HG03139 (cell line): ENCODE measurements around the gene SLC24A3.

Experiments
- ATAC-seq: cut with Tn5 transposase; IDR thresholded peaks from one replicate; pipeline ENCODE4 v1.9.1; 2021; ENCODE audit not compliant: unreplicated experiment

Gene SLC24A3

DNA sequence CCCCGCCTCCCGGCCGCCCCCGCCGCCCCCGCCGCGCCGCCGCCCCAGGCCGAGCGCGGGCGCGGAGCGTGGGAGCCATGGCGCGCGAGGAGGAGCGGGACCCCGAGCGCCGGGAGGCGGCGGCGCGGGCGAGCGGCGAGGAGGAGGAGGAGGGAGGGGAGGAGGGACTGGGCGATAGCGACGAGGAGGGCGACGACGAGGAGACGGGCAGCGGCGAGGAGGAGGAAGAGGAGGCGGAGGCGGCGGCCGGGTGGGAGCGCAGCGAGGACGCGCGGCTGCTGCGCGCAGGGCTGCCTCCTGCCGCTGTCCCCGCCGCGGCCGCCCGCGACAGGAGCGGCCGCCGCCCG is at the start of gene SLC24A3:
Gene SLC24A3, plus strand, starts transcription at position 174 of the 347 bp plus-strand sequence.
- ATAC-seq = no peak

DNA sequence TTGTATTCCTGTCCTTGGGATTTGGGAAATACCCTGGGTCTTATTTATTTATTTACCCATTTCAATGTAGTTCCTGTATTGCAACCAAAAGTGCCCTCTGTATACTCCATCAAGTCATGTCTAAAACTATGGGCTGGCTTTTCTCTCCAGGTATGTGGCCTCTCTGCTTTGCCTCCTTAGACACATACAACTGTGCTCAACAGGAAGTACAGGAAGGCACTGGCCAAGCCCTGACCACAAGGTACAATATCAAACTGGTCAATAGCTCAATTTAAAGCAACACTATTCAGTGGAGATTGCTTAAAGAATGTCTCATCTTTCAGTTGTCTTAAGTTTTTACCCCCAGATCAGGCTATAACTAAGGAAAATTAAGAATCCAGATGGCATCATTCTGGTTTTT is 42.3 kb upstream of the SLC24A3 start:
- ATAC-seq = no peak

DNA sequence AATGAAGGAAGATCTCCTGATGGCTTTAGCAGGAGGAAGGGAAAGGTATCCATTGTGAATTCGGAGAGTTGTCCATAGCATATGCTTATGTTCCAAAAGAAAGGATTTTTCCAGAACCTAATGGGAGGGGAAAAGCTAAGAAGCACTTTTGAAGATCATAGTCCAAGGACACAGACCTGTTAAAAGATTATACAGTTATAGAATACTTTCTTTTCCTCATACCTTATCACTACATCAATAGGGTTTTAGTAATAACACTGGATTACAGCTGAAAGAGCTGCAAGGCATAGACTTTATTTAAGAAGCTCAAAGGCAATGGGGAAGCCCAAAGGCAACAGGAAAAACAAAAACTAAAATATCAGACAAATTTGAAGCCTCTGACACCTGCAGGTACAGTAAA is 39.8 kb upstream of the SLC24A3 start:
- no peak for ATAC-seq

DNA sequence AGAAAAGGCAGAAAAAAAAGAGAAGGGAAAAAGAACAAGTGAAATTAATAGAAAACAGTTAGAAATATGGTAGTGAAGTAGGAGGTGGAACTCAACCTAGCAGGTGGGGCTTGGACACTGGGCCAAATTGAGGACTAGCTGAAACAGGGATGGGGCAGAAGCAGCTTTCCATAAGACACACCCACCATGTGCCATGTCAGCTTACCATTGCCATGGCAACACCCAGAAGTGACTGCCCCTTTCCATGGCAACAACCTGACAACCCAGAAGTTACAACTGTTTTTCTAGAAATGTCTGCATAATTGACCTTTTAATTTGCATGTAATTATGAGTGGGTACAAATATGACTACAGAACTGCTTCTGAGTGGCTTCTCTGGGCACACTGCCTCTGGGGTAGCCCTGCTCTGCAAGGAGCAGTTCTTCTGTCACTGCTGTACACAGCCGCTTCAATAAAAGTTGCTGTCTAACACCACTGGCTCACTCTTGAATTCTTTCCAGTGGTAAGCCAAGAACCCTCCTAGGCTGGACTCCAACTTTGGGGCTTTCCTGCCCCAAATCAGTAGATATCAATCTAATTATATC is 35.9 kb upstream of the SLC24A3 start:
- ATAC-seq = no peak

DNA sequence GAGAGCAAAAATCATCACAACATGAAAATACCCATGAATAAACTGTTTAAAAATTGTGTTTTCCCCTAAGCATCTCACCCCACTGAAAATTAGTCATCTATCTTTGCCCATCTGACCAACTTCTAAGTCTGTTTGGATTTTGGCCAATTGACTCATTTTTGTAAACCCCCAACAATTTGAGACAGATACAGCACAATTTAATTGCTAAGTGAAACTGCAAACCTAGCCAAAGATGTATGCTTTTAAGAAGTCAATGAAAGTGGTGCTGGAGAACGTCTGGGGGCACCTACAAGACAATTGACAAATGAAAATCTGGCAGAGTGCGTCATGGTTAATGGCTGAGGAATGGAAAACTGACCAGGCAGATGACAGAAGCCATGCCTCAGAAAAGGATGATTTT is 30.9 kb upstream of the SLC24A3 start:
- no peak for ATAC-seq

DNA sequence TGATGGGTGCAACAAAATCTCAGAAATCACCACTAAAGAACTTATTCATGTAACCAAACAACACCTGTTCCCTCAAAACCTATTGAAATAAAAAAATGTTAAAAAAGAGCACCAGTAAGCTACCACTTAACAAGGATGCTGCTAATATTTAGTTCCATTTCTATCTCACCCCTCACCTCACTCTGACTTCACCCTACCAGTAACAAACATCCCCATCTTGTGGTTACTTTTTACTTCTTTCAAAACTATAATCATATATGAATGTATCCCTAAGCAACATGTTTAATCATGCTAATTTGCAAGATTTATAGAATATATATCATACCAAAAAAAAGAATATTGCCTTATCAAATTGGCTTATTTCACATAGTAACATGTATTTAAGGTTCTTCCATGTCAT is 27.4 kb upstream of the SLC24A3 start:
- ATAC-seq = no peak

DNA sequence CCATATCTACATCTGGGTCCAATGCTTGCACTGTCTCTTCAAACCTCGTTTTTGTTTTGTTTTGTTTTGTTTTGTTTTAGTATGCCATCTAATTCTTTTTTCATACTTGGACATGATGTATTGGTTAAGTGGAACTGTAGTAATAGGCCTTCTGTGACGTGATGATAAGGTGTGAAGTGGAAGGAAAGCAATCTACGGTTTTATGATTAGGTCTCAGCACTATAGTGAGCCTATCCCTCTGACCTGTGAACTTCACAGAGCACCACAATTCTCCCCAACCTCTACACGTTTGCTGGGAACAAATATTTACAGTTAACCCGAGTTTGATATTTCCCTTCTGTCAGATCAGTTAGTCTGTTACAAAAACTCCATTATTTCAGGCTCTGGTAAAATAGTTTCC is 19.1 kb upstream of the SLC24A3 start:
- no peak for ATAC-seq

DNA sequence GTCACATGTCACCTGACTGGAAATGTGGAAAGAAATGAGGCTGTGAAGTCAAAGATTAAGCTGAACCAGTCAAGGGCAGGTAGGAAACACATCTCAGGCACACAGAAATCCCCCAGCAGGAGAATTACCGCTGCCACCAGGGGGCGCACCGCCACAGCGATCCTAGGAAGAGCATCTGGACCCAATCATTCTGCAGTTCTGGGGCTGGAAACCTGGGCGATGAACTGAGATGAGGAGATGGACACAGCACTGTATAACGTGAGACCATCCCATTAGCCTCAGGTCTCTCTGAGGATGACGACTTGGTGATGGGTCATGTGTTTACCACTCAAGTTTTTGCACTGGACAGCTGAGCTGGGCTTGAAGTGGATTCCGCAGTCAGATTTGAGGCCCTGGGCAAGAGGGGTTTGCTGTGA is 6.5 kb upstream of the SLC24A3 start:
- ATAC-seq = no peak

DNA sequence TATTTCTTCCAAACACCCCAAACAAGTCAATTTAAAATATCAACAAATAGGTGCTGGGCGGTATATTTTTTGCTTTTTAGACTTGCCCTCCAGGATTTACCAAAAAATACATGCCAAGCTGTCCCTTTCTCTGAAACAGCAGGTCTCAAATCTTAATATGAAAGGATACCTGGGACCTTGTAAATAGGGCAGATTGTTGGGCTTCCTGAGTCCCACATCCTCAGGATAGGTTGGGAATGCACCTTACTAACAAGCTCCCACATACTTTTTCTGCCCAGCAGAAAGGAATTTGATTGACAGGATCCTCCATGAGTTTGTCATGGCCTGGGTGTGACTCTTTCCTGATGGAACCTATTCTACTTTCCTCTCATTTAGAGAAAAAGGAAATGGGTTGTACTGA is 4.9 kb upstream of the SLC24A3 start:
- no peak for ATAC-seq

DNA sequence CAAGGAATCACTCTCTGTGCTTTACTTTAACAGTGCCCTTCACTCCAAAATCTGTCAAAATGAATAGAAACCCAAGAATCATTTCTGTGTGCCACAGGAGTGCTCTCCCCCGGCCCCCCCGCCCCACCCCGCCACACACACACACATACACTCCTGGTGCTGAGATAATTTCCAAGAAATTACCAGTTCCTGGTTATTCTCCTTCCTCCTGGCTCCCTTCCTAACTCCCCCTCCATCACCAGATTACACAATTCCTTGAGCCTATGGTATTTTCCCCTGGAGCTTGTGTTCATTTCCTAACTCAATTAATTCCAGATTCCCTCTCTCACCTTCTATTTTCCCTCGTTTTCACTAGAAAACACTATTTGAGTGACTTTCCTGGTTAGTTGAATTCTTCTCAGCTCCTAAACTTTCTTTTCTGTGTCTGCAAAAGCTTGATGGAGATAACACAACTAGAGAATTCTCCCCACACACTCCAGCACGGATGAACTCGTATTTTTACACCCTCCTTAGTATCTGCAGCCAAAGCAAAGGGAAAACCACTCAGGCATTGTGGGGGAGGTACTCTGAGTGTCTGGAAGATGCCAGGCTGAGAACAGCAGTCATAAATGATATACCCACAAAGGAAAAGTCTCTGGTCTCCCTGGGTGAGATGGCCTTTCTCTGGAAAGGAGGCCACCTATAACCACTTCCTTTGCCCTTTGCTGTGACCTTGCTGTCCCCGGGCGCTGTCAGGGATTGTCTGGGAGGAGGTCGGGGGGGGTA is 1.9 kb upstream of the SLC24A3 start:
- no peak for ATAC-seq

DNA sequence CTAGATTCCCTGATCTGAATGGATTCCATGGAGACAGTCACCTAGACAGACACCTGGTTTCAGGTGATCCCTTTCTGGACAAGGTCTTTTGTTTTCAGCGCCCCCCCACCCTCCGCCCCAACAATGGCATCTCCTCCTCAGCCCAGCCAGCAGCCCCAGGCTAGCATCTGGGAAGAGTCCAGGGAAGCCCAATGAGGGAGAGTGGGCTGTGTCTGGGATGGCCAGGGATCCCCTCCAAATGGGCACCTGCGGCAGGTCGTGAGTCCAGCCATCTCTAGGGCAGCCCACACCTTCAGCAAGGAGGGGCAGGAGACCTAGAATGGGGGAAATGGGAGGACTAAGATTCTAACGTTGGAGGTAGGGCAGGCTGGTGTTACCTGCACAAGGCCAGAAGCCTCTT is 1.2 kb upstream of the SLC24A3 start:
- ATAC-seq = no peak

DNA sequence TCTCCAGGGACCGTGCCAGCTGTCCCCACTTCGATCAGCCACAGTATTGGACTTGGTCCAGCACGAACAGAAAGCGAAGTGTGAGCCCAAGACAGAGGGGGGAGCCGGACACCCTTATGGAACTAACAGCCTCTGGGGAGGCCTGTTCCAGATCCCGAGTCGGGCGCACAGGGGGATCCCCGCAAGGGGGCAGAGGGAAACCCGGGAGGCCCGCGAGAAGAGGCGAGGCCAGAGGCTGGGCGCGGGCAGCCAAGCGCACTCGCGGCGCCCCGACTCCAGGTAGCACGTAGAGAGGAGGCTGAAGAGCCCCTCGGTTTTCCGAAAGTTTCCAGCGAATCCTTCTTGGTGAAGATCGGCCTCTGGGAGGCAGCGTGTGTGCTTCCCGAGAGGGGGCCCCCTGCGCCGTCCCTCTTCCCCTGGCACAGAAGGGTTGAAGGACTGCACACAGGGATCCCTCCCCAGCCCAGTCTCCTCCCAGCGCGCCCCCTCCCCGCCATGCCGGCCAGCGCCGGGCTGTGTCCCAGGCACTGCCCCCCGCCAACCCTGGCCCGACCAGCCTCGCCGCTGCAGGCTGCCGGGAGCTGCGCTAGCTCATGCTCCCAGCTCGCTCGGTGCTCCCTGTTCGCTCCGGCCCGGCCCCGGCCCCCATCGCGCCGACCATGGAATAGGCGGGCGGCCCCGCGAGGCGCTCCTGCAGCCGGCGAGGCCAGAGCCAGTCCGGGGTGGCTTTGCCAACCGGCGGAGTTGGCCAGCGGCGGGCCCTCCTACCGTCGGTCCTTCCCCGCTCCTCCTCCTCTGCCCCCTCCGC is 577 bp upstream of the SLC24A3 start:
- no peak for ATAC-seq

DNA sequence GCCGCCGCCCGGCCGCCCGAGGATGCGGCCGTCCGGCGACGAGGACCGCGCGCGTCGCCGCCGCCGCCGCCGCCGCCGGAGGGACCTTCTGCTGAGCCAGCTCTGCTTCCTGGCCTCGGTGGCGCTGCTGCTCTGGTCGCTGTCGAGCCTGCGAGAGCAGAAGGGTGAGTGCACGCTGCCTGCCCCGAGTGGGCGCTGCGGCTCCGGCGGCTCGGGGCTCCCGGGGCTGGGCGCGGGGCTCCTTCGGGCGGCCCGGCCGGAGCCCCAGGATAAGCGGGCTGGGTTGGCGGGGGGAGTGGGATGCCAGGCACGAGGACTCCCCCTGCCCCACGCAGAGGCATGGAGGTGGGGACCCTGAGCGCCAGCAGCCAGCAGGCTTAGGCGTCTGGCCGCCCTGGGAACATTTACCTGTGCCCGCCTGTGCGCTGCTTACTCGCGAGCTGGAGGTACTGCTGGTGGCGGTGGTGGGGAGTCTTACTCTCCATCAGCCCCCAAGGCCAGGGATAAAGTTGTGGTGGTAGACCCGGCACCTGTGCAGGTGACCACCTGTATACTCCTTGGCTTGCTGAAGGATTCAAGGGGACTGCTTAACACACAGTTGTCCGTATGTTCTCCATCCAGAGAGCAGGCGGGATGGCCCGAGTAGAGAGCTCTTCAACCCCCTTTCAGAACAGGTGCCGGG is 520 bp downstream of the SLC24A3 start:
- ATAC-seq = no peak

DNA sequence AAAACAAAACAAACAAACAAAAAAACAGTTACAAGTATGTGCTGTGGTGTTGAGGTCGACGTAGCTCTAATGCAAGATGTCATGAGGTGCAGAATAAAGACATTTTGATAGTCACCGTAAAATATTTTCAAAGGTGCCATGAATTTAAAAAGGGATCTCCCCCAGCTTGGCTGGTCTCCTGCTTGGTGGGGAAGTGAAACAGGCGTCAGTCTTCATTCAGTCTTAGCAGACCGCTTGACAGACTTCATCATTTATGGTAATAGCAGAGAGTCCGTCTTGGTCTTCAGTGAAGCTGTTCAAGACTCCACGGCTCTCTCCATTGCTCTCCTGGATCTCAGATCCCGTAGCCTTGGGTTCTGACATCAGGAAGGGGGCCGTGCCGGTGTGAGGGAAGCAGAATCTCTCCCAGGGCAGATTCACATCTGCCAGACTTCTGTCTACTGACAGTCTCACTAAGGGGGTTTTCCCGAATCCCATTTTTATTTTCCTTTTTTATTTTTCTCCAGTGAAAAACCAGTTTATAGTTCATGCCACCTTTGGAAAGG is 1.6 kb downstream of the SLC24A3 start:
- no peak for ATAC-seq

DNA sequence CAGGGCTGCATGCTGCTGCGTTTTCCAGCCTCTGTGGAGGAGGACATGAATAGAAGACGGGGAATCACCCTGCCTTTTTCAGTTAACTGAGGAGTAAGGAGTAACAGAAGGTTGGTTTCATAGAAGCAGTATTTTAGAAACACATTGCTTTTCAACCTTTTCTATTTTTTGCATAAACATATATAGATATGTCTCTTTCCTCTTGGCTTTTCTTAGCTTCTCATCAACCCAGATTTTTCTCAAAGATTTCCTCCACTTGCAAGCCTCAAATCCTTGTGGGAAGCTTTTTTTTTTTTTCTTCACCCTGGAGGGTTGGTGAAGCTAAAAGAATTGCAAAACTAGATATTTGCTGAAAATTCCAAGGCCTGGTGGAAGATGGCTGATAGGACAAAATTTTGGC is 6.0 kb downstream of the SLC24A3 start:
- no peak for ATAC-seq

DNA sequence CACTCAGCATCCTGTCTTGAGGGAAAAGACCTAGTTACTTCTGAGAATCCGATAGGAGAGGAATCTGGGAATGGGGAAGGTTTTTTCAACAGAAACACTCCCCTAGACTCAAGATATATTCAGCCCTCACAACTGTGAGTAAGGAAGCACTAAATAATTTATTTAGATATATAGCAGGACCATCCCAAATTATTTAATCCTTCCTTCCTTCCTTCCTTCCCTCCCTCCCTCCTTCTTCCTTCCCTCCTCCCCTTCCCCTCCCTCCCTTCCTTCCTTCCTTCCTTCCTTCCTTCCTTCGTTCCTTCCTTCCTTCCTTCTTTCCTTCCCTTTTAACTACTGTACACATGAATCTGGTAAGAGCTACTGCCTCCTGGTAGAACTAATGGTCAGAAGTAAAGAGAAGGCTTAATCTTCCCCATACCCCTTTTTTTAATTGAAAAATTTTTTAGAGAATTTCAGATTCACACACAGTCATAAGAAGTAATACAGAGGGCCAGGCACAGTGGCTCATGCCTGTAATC is 10.1 kb downstream of the SLC24A3 start:
- no peak for ATAC-seq

DNA sequence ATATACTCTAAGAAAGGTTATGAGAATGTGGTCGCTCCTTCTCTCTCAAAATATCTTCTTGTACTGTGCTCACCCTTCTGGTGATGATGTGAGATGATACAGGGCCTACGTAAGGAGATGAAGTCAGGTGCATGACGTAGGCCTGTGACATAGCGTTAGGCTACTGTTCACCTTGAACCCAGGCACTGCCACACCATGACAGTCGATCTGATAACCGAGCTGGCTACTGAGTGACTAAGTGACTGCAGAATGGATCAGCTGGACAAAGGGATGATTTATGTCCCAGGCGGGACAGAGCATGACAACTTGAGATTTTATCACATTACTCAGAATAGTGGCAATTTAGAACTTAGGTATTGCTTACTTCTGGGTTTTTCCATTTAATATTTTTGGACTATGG is 11.2 kb downstream of the SLC24A3 start:
- ATAC-seq = no peak

DNA sequence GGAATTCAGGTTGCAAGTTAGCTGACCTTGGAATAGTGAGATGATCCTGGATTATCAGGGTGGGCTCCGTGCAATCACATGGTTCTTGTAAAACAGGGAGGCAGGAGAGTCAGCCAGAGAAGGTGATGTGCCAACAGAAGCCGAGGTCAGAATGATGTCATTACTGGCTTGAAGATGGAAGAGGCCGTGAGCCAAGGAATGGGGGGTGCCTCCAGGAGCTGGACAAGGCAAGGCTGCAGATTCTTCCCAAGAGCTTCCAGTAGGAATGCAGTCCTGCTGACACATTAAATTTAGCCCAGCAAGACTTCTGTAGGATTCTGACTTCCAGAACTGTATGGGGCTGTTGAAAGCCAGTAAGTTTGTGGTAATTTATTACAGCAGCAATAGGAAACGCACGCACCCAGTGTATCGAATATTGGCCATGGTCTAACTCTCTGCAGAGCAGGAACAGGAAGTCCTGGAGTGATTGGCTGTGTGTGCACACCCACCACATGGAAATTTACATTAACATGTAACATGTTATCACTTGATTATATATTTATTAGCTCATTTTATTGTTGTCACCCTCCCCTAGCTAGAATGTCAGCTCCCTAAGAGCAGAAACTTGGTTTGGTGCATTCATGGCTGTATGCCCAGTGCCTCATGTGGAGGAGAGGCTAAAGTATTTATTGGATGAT is 19.1 kb downstream of the SLC24A3 start:
- ATAC-seq = no peak

DNA sequence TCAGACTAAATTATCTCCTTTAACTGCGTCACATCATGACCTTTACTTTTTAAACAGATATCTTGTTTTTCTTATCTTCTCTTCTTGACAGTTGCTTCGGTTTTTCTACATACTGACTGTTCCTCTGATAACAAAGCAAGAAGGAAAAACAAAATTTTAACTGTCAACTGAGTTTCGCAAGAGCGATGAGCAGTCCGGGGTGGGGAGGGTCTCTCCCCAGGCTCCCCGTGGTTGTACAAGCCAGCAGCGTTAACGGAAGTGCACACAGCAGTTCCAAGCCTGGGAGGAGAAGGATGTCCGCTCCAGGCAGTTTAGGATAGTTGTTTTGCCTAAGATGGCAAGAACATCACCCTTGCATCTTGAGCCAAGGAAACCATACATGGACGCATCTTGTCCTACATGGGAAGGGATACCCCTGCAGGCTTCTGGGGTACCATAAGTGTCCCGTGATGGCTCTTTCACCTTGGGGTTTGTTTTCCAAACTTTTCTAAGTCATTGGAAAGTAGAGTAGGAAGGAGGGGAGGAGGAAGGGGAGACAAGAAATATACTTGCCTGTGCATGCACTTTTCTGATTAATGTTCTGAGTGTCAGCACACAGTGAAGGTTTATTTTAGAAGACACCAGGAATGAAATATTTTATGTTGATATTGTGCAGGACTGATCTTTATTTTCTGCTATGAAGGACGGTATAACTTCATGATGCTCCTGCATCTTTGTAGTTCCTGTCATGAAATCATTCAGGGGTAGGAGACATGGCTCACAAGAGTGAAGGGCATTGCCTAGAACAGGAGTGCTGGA is 20.8 kb downstream of the SLC24A3 start:
- no peak for ATAC-seq
